ENCODE measurements around the gene SFMBT1. TPM values are rescaled to one million over a fixed set of nuclear protein-coding genes. Genes with fewer than 3 reads are reported as not detected.

The SFMBT1 gene
- polyA plus RNA-seq, 2 of the 4 experiments (the other 2 are of a cell fraction): 7.0 to 9.9 TPM

- POLR2A ChIA-PET: no interaction called here
- ATAC-seq (no peak), DNase-seq (ENCODE audit: low read depth in 1 of 2, low spot score in 1 of 2) (no peak), FAIRE-seq (no peak)
- TF ChIP-seq, protein P1, sequence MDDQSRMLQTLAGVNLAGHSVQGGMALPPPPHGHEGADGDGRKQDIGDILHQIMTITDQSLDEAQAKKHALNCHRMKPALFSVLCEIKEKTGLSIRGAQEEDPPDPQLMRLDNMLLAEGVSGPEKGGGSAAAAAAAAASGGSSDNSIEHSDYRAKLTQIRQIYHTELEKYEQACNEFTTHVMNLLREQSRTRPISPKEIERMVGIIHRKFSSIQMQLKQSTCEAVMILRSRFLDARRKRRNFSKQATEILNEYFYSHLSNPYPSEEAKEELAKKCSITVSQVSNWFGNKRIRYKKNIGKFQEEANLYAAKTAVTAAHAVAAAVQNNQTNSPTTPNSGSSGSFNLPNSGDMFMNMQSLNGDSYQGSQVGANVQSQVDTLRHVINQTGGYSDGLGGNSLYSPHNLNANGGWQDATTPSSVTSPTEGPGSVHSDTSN (IDR thresholded peaks at IDR 0.05): no peak
- no peak for TF ChIP-seq BHLHE40 (IDR thresholded peaks at IDR 0.05; ENCODE audit: low read depth, low read length)
- no peak for TF ChIP-seq RAD21 (conservative IDR thresholded peaks at IDR 0.05 in 1 of 2, IDR thresholded peaks at IDR 0.05 in 1 of 2)
- no peak for TF ChIP-seq HEYL (CRISPR knock-in tag; IDR thresholded peaks at IDR 0.05)
- TF ChIP-seq, protein P2, sequence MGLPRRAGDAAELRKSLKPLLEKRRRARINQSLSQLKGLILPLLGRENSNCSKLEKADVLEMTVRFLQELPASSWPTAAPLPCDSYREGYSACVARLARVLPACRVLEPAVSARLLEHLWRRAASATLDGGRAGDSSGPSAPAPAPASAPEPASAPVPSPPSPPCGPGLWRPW (IDR thresholded peaks at IDR 0.05): no peak
- no peak for TF ChIP-seq CBX2 (IDR thresholded peaks at IDR 0.05; ENCODE audit: borderline replicate concordance, low read depth)
- TF ChIP-seq PHF8 (IDR thresholded peaks at IDR 0.05; ENCODE audit: borderline replicate concordance, low read depth): no peak
- no peak for TF ChIP-seq ZNF302 (CRISPR knock-in tag; IDR thresholded peaks at IDR 0.05)
- TF ChIP-seq ATOH8 (CRISPR knock-in tag; IDR thresholded peaks at IDR 0.05; ENCODE audit: low read depth): no peak
- no peak for TF ChIP-seq NPAS2 (CRISPR knock-in tag; IDR thresholded peaks at IDR 0.05; ENCODE audit: borderline replicate concordance)
- no peak for TF ChIP-seq JUNB (IDR thresholded peaks at IDR 0.05)
- no peak for TF ChIP-seq MAZ (IDR thresholded peaks at IDR 0.05; ENCODE audit: borderline replicate concordance, low read depth, low read length)
- no peak overlapping the region for H3K4me3 ChIP-seq
- CTCF ChIA-PET: interaction anchor here (1.3 to 1.6 kb wide), 2 partner anchors 19 to 28 kb away, joined by 3 read pairs; no protein-coding TSS in a partner anchor
- no peak overlapping the region for H3K4me2 ChIP-seq
- no peaks in the 10 kb centered on the region for H3K4me1 ChIP-seq
- no peak overlapping the region for H3K27ac ChIP-seq
- no peaks in the 10 kb centered on the region for H3K9me3 ChIP-seq
- WGBS (ENCODE audit: missing lambda C conversion rate): 91% methylated on average over 4 of the region's 4 CpGs
These were observed 166.3 kb downstream of the SFMBT1 start for GRCh38 chr3:52879581-52879980.

DNA sequence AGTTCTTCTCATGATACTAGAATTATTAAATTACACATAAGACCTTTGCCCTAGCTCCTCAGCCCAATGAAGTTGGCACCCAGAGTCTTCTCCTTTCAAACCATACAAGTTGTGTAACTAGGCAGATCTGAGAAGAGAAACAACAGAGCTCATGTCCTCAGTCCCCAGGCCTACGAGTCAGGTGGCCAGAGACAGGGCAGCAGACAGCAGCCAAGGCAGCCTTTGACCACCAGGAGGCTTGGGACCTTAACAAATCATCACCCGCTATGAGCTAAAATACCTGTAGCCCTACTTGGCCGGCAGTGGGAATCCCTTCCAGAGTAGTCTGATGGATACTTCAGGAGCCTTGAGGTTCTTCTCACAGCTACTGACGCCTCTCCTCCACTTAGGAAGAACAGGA, 166.8 kb downstream of the SFMBT1 start:
- no peak overlapping the region for H3K4me3 ChIP-seq
- H3K4me1 ChIP-seq: peaks cover 3% of the 10 kb centered on the region; the same call in 2 of the 3 replicates
- no peak for FAIRE-seq
- no peaks in the 10 kb centered on the region for H3K9me3 ChIP-seq
- WGBS (ENCODE audit: missing lambda C conversion rate): 83% methylated on average over 2 of the region's 4 CpGs
- no peak for TF ChIP-seq ZSCAN20 (CRISPR knock-in tag; IDR thresholded peaks at IDR 0.05)
- no peak overlapping the region for H3K4me2 ChIP-seq
- POLR2A ChIA-PET: no interaction called here
- peak in 1 of 2 experiments; percentile 5 for DNase-seq (ENCODE audit: low read depth in 1 of 2, low spot score in 1 of 2)
- CTCF ChIA-PET: interaction anchor here (1.0 to 1.6 kb wide), 3 partner anchors 18 to 168 kb away, joined by 3 read pairs; no protein-coding TSS in a partner anchor
- H3K27ac ChIP-seq: no peak overlapping the region
- peak in 1 of 2 experiments; percentile 50; a peak in 1 of 6 replicates for ATAC-seq

- TF ChIP-seq ZFP36 (IDR thresholded peaks at IDR 0.05; ENCODE audit: borderline replicate concordance, partially characterized antibody) (no peak), BHLHE40 (IDR thresholded peaks at IDR 0.05; ENCODE audit: low read depth, low read length) (no peak)
- no peak for FAIRE-seq
- no peak for DNase-seq (ENCODE audit: low read depth in 1 of 2, low spot score in 1 of 2)
- H3K9me3 ChIP-seq: no peaks in the 10 kb centered on the region
- ChIA-PET CTCF (interaction anchor here (0.9 kb wide), 1 partner anchor 26 kb away, joined by 3 read pairs; no protein-coding TSS in a partner anchor), POLR2A (no interaction called here)
- H3K4me2 ChIP-seq: no peak overlapping the region
- peaks cover 9% of the 10 kb centered on the region for H3K4me1 ChIP-seq
- H3K4me3 ChIP-seq: no peak overlapping the region
- WGBS (ENCODE audit: missing lambda C conversion rate): 90% methylated on average over 3 of the region's 3 CpGs
- H3K27ac ChIP-seq: no peak overlapping the region
- no peak for ATAC-seq
These were observed 168.8 kb downstream of the SFMBT1 start for GRCh38 chr3:52877085-52877484.

GRCh38 chr3:52874864-52875587, 170.8 kb downstream of the SFMBT1 start:
- Histone ChIP-seq H3K27ac (no peak overlapping the region), H3K9me3 (no peaks in the 10 kb centered on the region), H3K4me1 (peaks cover 9% of the 10 kb centered on the region), H3K4me2 (no peak overlapping the region), H3K4me3 (no peak overlapping the region)
- TF ChIP-seq RAD21 (conservative IDR thresholded peaks at IDR 0.05 in 1 of 2, IDR thresholded peaks at IDR 0.05 in 1 of 2) (no peak), HOXA7 (CRISPR knock-in tag; IDR thresholded peaks at IDR 0.05) (no peak), BHLHE40 (IDR thresholded peaks at IDR 0.05; ENCODE audit: low read depth, low read length) (no peak)
- FAIRE-seq (no peak), ATAC-seq (no peak), DNase-seq (ENCODE audit: low read depth in 1 of 2, low spot score in 1 of 2) (no peak)
- ChIA-PET POLR2A (no interaction called here), CTCF (interaction anchor here (1.4 to 1.8 kb wide), 2 partner anchors 19 to 32 kb away, joined by 3 to 4 read pairs; no protein-coding TSS in a partner anchor)
- WGBS (ENCODE audit: missing lambda C conversion rate): 89% methylated on average over 9 of the region's 9 CpGs
